Transverse colon (tissue), 4 donors: Measurements from ENCODE around the gene CCBE1. TPM values are rescaled to one million over a fixed set of nuclear protein-coding genes. Genes with fewer than 3 reads are reported as not detected.

Experiments used
- DNase-seq: peaks from one replicate; pipeline ENCODE4 v3.0.0-alpha.2; 2019
- H3K27ac ChIP-seq, 4 donors: fragments of 200-600 bp; sonication (generic); 2 replicates each; pipeline ENCODE4 v1.5.1; 2016 to 2018; ENCODE audit warnings: inconsistent platforms in 4 of 4
- H3K27me3 ChIP-seq: fragments of 200-600 bp; sonication (generic); 2 replicates; pipeline ENCODE4 v1.5.1; 2017; ENCODE audit warnings: inconsistent platforms
- H3K36me3 ChIP-seq, 4 donors: fragments of 200-600 bp; sonication (generic); 2 replicates each; pipeline ENCODE4 v1.5.1; 2017 to 2019; ENCODE audit warnings: inconsistent platforms in 4 of 4
- H3K4me1 ChIP-seq, 4 donors: fragments of 200-600 bp; sonication (generic); 2 replicates each; pipeline ENCODE4 v1.5.1; 2017 to 2020; ENCODE audit warnings: inconsistent platforms in 4 of 4
- H3K4me3 ChIP-seq, 4 donors: fragments of 200-600 bp; sonication (generic); 1 replicate in 1 of 4; 2 replicates in 3 of 4; pipeline versions ENCODE4 v1.5.1 to v1.6.1; 2017 to 2019; ENCODE audit warnings: inconsistent platforms in 4 of 4
- H3K9me3 ChIP-seq, 2 donors: fragments of 200-600 bp; sonication (generic); 2 replicates each; pipeline ENCODE4 v1.5.1; 2017 to 2019; ENCODE audit warnings: inconsistent platforms in 2 of 2
- CTCF ChIP-seq, 5 experiments: fragments of 200-600 bp in 3 of 5; fragments of 450-650 bp in 2 of 5; sonication (generic) in 3 of 5; IDR thresholded peaks; 1 replicate in 2 of 5; 2 replicates in 3 of 5; pipeline ENCODE4 v1.5.1; 2016 to 2017; ENCODE audit warnings: antibody characterized with exemption in 5 of 5, inconsistent platforms in 3 of 5, mild to moderate bottlenecking in 2 of 5, moderate library complexity in 1 of 5
- EP300 ChIP-seq: sonication (generic); formaldehyde crosslinking; IDR thresholded peaks from one replicate; pipeline ENCODE4 v1.6.1; 2017; ENCODE audit warnings: antibody characterized with exemption, low read depth
- POLR2A ChIP-seq: fragments of 450-650 bp; IDR thresholded peaks from one replicate; pipeline ENCODE4 v1.6.1; 2016; ENCODE audit warnings: antibody characterized with exemption, mild to moderate bottlenecking, moderate library complexity
- POLR2AphosphoS5 ChIP-seq, 3 donors: sonication (generic); formaldehyde crosslinking; IDR thresholded peaks; one replicate each; pipeline ENCODE4 v1.6.1; 2016; ENCODE audit warnings: antibody characterized with exemption in 3 of 3
- WGBS, 2 donors: methylation state at CpG; one replicate each; pipeline ENCODE4 v1.1.5; 2018; ENCODE audit warnings: low coverage in 1 of 2; 5-methylcytosine and 5-hydroxymethylcytosine counted together
- in situ Hi-C, 4 donors: fragments of 200-750 bp; cut with MboI; loops; one replicate each; pipeline versions ENCODE4 v1.15.0 to v1.15.1; 2017; ENCODE audit warnings: low sequenced_read_pairs in 3 of 4, low pct_ligation_motif_present in 1 of 4, low pct_unique_long_range_greater_than_20kb in 1 of 4
- intact Hi-C: fragments of 100-400 bp; cut with DNase I; formaldehyde crosslinking; loops from one replicate; pipeline ENCODE4 v1.15.1; 2023; ENCODE audit warnings: low total_unique reads
- total RNA-seq, 4 donors: library from RNA; depleted of rRNA; stranded (reverse); fragments of >200 nt; gene quantifications; one replicate each; pipeline ENCODE4 v1.1.0, GENCODE V29; 2016

Gene CCBE1
- total RNA-seq, 4 donors from 2014 or later = 6.1 to 43.0 (median 15.7) TPM

DNA sequence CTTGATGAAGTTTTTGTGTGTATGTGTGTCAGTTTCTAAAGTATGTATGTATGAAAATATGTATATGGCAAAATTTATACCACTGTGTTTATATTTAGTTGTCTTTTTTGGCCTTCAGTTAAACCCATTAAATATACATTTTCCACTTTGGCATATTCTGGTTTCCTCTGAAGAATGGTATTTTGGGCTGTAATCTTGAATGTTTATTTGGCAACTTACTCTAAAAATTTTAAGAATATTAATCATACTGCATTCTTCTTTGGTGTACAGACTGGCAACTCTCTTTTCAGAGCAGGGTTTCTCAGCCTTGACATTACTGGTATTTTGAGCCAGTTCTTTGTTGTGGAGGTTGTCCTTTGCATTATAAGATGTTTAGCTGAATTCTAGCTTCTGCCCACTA lies 27.9 kb upstream of the CCBE1 start:
- DNase-seq = no peak
- H3K36me3 ChIP-seq = no peaks in the 10 kb centered on the region
- no peaks in the 10 kb centered on the region for H3K27me3 ChIP-seq
- H3K4me1 ChIP-seq = no peaks in the 10 kb centered on the region
- no peak overlapping the region for H3K27ac ChIP-seq
- no peak for TF ChIP-seq POLR2AphosphoS5 (IDR thresholded peaks at IDR 0.05)
- no peak for TF ChIP-seq CTCF (IDR thresholded peaks at IDR 0.05)
- no peaks in the 10 kb centered on the region for H3K9me3 ChIP-seq
- intact Hi-C loops (no loop called here), in situ Hi-C loops (no loop called here)
- no peak overlapping the region for H3K4me3 ChIP-seq

GRCh38 chr18:59724103-59724502 lies 26.9 kb upstream of the CCBE1 start:
- intact Hi-C loops = no loop called here

GRCh38 chr18:59721931-59722330 lies 24.7 kb upstream of the CCBE1 start:
- TF ChIP-seq POLR2AphosphoS5 (IDR thresholded peaks at IDR 0.05) (no peak), POLR2A (no peak), EP300 (no peak), CTCF (IDR thresholded peaks at IDR 0.05) (no peak)
- no peak overlapping the region for H3K27ac ChIP-seq
- no peaks in the 10 kb centered on the region for H3K4me1 ChIP-seq
- in situ Hi-C loops = no loop called here
- H3K9me3 ChIP-seq = no peaks in the 10 kb centered on the region
- H3K4me3 ChIP-seq = no peak overlapping the region
- H3K27me3 ChIP-seq = no peaks in the 10 kb centered on the region
- no peak for DNase-seq
- no peaks in the 10 kb centered on the region for H3K36me3 ChIP-seq
- intact Hi-C loops = no loop called here
- 96 to 100% methylated on average over 2 of the region's 2 CpGs for WGBS, 2 donors

More at GRCh38 chr18:59724103-59724502, 26.9 kb upstream of the CCBE1 start:
- no peaks in the 10 kb centered on the region for H3K27me3 ChIP-seq
- H3K4me1 ChIP-seq = no peaks in the 10 kb centered on the region
- WGBS, 2 donors = 62 to 69% methylated on average over 2 of the region's 2 CpGs
- no peak overlapping the region for H3K27ac ChIP-seq
- DNase-seq = no peak
- in situ Hi-C loops = no loop called here
- no peaks in the 10 kb centered on the region for H3K9me3 ChIP-seq
- no peaks in the 10 kb centered on the region for H3K36me3 ChIP-seq
- no peak for TF ChIP-seq POLR2A
- no peak for TF ChIP-seq POLR2AphosphoS5 (IDR thresholded peaks at IDR 0.05)
- TF ChIP-seq EP300 = no peak
- TF ChIP-seq CTCF (IDR thresholded peaks at IDR 0.05) = no peak
- H3K4me3 ChIP-seq = no peak overlapping the region

DNA sequence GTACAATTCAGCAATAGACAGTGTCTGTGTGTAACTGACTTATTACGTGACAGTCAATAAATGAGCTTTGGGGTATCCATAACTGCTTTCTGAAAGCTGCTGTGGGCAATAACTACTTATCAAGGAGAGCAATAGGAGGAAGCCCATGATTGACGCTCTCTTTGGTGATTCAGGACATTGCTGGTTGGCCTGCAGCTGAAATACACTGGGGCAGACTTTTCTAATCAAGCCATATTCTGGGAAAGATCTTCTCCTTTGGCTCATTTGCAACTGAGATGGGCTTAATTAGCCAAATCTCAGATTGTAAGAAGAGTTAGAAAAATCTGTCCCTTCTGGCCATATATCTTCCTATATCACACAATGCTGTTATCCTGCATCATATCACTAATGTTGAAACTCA lies 24.0 kb upstream of the CCBE1 start:
- WGBS, 2 donors = 84 to 100% methylated on average over 2 of the region's 2 CpGs
- intact Hi-C loops = no loop called here

More for the DNA sequence above, 24.0 kb upstream of the CCBE1 start:
- H3K4me3 ChIP-seq = no peak overlapping the region
- TF ChIP-seq POLR2AphosphoS5 (IDR thresholded peaks at IDR 0.05) (no peak), CTCF (IDR thresholded peaks at IDR 0.05) (no peak), POLR2A (no peak), EP300 (no peak)
- H3K9me3 ChIP-seq = no peaks in the 10 kb centered on the region
- H3K36me3 ChIP-seq = no peaks in the 10 kb centered on the region
- H3K4me1 ChIP-seq = no peaks in the 10 kb centered on the region
- in situ Hi-C loops = no loop called here
- no peak overlapping the region for H3K27ac ChIP-seq
- H3K27me3 ChIP-seq = no peaks in the 10 kb centered on the region
- no peak for DNase-seq
